ENCODE data around the gene PYGB.
"Not testable (repeated sequence)": the region's sequence is repeated elsewhere in the genome, so short reads cannot be mapped to it uniquely, and the experiment has no call there.

The PYGB gene

DNA sequence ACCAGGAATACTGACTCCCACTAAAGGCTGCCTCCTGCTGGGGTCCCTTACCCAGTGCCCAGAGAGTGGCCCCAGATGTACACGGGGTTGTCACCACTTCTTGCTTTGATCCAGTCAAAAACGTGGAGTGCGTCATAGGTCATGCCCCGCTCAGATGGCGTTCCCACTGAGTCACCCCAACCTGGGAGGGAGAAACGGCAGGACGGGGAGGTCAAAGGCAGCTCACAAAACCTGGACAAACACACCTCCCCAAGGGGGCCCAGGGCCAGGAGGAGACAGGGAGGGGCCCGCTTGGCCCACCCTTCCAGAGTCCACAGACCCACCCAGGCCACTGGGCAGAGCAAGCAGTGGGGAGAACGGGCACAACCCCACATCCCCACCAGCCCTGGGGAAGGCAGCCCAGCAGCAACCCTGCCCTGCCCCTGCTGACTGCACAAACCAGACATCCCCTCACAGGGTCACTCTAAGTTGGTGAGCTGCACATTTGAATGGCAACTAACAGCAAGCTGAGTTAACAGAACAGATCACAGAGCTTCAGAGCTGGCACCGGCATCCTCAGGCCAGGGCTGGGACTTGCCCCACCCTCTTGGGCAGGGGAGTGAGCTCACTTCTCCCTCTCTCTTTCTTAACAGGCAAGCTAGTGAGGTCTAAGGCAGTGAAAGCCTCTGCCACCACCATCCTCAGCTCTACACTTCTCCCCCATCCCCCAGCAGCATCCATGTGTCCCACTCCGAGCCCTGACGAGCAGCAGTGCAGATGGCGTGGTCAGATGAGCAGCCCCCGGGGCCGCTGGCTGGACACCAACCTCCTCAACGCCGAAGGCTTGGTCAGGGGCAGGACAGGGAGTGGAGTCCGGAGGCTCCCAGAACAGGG is 61.7 kb downstream of the PYGB start:
- no peaks in the 10 kb centered on the region for H3K27me3 ChIP-seq (replicated peaks; ENCODE audit: control insufficient read depth, insufficient read depth, low read length)
- H3K9me3 ChIP-seq (ENCODE audit: control insufficient read depth, low read length): no peaks in the 10 kb centered on the region
- H3K9ac ChIP-seq (ENCODE audit: low read length): peak overlapping the region; percentile 85
- H3K36me3 ChIP-seq (ENCODE audit: control insufficient read depth, insufficient read depth, low read length, severe bottlenecking): peaks cover 3% of the 10 kb centered on the region
- H3K4me3 ChIP-seq (ENCODE audit: low read length): peak overlapping the region; percentile 76
- peak; percentile 67 for DNase-seq (ENCODE audit: low read depth)
- peaks cover 29% of the 10 kb centered on the region for H3K4me1 ChIP-seq (ENCODE audit: control insufficient read depth, insufficient read depth, low read length)

DNA sequence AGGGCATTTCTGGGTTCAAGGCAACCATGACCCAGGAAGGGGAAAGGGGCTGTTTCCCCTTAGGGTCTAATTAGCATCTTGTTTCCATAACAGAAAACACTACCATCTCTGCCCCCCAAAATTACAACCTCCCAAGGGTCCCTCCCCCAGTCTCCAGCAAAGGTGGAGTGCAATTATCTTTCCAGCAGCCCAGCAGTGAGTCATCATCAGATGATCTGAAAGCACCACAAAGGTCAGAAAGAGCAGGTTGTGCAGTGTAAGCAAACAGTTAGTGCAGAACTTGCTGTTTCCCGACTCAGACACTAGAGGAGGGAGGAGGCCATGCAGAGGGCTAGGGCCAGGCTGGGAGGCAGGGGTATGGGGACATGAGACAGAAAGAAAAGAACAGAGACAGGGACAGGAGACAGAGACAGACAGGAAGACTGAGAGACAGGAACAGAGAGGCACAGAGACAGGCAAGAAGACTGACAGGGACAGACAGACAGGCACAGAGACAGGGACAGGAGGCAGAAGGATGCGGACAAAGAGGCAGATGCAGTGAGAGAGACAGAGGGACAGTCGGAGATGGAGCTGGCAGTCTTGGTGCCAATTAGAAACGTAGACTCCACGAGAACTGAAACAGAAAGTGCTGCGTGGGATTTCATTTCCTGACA is 62.5 kb downstream of the PYGB start:
- Histone ChIP-seq H3K9me3 (ENCODE audit: control insufficient read depth, low read length) (no peaks in the 10 kb centered on the region), H3K9ac (ENCODE audit: low read length) (peak overlapping the region; percentile 85), H3K4me1 (ENCODE audit: control insufficient read depth, insufficient read depth, low read length) (peaks cover 29% of the 10 kb centered on the region), H3K27me3 (replicated peaks; ENCODE audit: control insufficient read depth, insufficient read depth, low read length) (no peaks in the 10 kb centered on the region), H3K4me3 (ENCODE audit: low read length) (peak overlapping the region; percentile 76), H3K36me3 (ENCODE audit: control insufficient read depth, insufficient read depth, low read length, severe bottlenecking) (peaks cover 3% of the 10 kb centered on the region)
- DNase-seq (ENCODE audit: low read depth): peak; percentile 78

DNA sequence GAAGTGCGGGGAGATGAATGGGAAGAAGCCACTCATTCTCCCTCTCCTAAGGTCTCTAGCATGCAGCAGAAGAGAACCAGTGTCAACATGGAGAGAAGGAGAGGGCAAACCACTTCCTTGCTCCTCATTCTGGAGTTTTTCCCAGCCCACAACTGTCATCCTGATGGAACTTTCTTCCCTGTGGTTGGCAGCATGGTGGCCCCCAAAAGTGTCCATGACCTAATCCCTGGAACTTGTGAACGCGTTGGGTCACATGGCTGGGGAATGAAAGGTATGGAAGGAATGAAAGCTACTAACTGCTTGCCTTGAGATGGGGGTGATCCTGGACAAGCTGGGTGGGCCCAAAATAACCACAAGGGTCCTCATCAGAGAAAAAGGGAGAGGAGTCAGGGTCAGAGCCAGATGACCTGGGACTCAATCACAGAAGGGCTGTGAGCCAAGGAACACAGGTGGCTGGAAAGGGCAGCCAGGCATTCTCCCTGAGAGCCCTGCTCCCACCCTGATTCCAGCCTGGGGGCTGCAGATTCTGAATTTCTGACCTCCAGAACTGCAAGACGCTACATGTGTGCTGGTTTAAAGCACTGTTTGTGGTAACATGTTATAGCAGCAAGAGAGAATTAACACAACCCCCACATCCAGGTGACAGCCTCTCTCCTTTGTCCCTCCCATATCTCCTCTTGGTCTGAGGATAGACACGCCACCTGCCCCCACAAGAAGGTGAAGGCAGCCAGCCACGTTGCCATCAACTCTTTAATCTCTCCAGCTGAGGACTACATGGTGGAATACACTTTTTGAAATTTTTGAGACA is 63.2 kb downstream of the PYGB start:
- H3K4me3 ChIP-seq (ENCODE audit: low read length): peak overlapping the region; percentile 76
- peak; percentile 63 for DNase-seq (ENCODE audit: low read depth)
- peaks cover 3% of the 10 kb centered on the region for H3K36me3 ChIP-seq (ENCODE audit: control insufficient read depth, insufficient read depth, low read length, severe bottlenecking)
- no peaks in the 10 kb centered on the region for H3K27me3 ChIP-seq (replicated peaks; ENCODE audit: control insufficient read depth, insufficient read depth, low read length)
- peaks cover 33% of the 10 kb centered on the region for H3K4me1 ChIP-seq (ENCODE audit: control insufficient read depth, insufficient read depth, low read length)
- H3K9ac ChIP-seq (ENCODE audit: low read length): peak overlapping the region; percentile 85
- no peaks in the 10 kb centered on the region for H3K9me3 ChIP-seq (ENCODE audit: control insufficient read depth, low read length)

DNA sequence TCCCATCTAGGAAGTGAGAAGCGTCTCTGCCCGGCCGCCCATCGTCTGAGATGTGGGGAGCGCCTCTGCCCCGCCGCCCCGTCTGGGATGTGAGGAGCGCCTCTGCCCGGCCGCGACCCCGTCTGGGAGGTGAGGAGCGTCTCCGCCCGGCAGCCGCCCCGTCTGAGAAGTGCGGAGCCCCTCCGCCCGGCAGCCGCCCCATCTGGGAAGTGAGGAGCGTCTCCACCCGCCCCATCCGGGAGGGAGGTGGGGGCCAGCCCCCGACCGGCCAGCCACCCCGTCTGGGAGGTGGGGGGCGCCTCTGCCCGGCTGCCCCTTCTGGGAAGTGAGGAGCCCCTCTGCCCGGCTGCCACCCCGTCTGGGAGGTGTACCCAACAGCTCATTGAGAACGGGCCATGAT is 64.8 kb downstream of the PYGB start:
- DNase-seq (ENCODE audit: low read depth); H3K9me3 ChIP-seq (ENCODE audit: control insufficient read depth, low read length); H3K4me3 ChIP-seq (ENCODE audit: low read length); H3K36me3 ChIP-seq (ENCODE audit: control insufficient read depth, insufficient read depth, low read length, severe bottlenecking); H3K9ac ChIP-seq (ENCODE audit: low read length); H3K27me3 ChIP-seq (replicated peaks; ENCODE audit: control insufficient read depth, insufficient read depth, low read length): not testable (repeated sequence)
- peaks cover 33% of the 10 kb centered on the region for H3K4me1 ChIP-seq (ENCODE audit: control insufficient read depth, insufficient read depth, low read length)

DNA sequence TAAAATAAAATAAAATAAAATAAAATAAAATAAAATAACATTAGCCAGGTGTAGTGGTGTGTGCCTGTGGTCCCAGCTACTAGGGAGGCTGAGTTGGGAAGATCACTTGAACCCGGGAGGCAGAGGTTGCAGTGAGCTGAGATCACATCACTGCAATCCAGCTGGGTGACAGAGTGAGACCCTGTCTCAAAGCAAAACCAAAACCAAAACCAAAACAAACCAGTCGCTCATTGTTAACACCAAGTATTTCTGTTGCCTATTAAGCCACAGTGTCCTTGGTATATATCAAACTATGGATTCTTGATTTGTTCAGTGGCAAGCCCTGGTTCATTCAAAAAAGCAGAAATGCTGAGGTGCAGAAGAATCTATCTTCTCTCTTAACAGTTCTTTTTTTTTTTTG is 65.7 kb downstream of the PYGB start:
- Histone ChIP-seq H3K36me3 (ENCODE audit: control insufficient read depth, insufficient read depth, low read length, severe bottlenecking) (peaks cover 6% of the 10 kb centered on the region), H3K4me3 (ENCODE audit: low read length) (no peak overlapping the region), H3K9me3 (ENCODE audit: control insufficient read depth, low read length) (no peaks in the 10 kb centered on the region), H3K9ac (ENCODE audit: low read length) (no peak overlapping the region), H3K4me1 (ENCODE audit: control insufficient read depth, insufficient read depth, low read length) (peaks cover 33% of the 10 kb centered on the region), H3K27me3 (replicated peaks; ENCODE audit: control insufficient read depth, insufficient read depth, low read length) (no peaks in the 10 kb centered on the region)
- DNase-seq (ENCODE audit: low read depth): no peak

DNA sequence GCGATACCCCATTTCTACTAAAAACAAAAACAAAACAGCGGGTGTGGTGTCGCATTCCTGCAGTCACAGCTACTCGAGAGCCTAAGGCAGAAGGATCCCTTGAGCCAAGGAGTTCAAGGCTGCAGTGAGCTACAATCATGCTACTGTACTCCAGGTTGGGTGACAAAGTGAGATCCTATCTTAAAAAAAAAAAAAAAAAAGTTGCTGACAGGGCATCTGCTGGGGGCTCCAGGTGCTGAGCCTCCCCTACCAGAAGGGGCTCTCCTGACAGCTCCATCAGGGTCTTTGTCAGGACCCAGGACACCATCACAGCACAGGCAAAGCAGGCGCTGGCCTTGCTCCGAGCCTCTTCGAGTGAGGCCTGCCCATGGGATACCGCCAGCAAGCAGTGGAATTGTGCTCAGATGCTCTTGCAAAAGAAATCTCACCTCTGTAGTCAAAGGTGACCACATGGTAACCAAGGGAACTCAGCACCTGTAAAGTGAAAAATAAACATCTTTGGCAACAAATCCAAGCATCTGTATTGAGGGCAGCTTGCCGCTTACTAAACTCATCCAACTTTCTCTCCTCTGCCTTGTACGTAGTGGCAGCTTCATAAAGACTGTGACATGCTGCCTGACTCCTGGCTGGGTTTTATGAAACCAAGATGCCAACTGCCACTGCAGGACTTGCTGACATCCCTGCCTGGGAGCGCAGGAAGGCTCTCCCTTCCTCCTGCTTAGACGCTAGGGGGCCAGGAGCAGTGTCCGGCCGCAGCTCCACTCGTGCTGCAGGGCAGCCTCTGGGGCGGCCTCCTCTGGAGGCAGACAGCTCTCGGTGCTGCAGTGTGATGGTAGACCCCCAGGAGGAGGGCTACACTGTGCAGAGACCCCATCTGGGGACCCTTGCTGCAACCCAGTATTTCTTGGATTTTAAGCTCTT is 66.9 kb downstream of the PYGB start:
- no peak overlapping the region for H3K4me3 ChIP-seq (ENCODE audit: low read length)
- H3K4me1 ChIP-seq (ENCODE audit: control insufficient read depth, insufficient read depth, low read length): peaks cover 25% of the 10 kb centered on the region
- DNase-seq (ENCODE audit: low read depth): no peak
- no peak overlapping the region for H3K9ac ChIP-seq (ENCODE audit: low read length)
- no peaks in the 10 kb centered on the region for H3K9me3 ChIP-seq (ENCODE audit: control insufficient read depth, low read length)
- H3K36me3 ChIP-seq (ENCODE audit: control insufficient read depth, insufficient read depth, low read length, severe bottlenecking): peaks cover 6% of the 10 kb centered on the region
- H3K27me3 ChIP-seq (replicated peaks; ENCODE audit: control insufficient read depth, insufficient read depth, low read length): no peaks in the 10 kb centered on the region

DNA sequence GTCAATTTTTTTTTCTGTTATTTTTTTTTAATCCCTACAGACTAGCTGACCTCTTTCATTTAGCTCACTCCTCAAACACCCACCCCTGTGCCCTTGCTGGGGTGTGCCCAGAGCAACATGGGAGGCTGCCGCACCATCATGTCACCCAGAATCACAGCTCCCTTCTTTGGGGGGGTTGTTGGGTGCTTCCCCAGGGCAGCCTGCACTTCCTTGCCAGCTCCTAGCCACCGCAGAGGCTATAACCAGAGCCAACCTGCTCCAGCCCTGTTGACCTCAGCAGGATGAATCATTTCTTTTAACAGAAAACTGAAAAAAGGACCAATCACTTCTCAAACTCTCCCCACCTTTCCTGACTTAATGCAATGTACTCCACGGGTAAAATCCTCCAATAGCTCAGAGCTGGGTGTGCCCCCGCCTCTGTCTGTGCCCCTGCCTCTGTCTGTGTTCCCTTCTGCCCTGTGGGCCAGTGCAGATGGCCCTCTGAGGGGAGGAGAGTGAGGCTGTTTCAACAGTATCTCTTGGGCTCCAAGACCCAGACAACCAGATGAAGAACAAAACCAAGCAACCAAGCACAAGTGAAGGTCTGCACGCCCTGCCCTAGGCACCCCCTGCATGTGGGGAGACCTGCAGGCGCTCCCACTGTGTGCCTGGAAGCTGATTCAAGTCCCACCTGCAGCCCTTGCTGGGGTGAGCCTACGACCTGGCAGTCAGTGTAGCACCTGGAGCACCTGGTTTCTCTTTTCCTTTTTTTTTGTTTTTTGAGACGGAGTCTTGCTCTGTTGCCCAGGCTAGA is 67.7 kb downstream of the PYGB start:
- Histone ChIP-seq H3K27me3 (replicated peaks; ENCODE audit: control insufficient read depth, insufficient read depth, low read length) (no peaks in the 10 kb centered on the region), H3K4me1 (ENCODE audit: control insufficient read depth, insufficient read depth, low read length) (peaks cover 25% of the 10 kb centered on the region), H3K9ac (ENCODE audit: low read length) (no peak overlapping the region), H3K36me3 (ENCODE audit: control insufficient read depth, insufficient read depth, low read length, severe bottlenecking) (peaks cover 6% of the 10 kb centered on the region), H3K4me3 (ENCODE audit: low read length) (no peak overlapping the region), H3K9me3 (ENCODE audit: control insufficient read depth, low read length) (no peaks in the 10 kb centered on the region)
- no peak for DNase-seq (ENCODE audit: low read depth)

DNA sequence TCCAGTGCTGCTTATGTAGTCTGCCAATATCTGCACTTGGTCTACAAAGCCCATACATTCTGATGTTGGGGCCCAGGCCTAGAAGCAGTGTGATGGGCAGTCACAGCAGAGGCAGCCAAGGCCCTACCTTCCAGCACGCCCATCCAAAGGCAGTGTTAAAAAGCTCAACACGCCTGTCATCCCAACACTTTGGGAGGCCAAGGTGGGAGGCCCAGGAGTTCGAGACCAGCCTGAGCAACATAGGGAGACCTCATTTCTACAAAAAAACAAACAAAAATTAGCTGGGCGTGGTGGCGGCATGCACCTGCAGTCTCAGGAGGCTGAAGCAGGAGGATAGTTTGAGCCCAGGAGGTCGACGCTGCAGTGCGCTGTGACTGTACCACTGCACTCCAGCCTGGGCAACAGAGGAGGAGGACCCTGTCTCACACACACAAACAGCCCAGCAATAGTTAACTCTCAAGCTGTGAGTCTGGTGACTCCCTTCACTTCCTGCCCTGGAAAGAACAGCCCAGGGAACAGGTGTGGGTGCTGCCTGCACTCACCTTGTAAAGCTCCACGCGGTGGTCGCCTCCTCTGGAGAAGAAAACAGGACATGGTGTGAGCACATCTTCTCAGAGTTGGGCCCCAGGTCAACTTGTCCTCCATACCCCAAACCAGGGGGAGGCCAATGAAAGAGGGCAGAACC is 68.8 kb downstream of the PYGB start:
- H3K9ac ChIP-seq (ENCODE audit: low read length): no peak overlapping the region
- no peaks in the 10 kb centered on the region for H3K27me3 ChIP-seq (replicated peaks; ENCODE audit: control insufficient read depth, insufficient read depth, low read length)
- H3K9me3 ChIP-seq (ENCODE audit: control insufficient read depth, low read length): no peaks in the 10 kb centered on the region
- no peak for DNase-seq (ENCODE audit: low read depth)
- H3K4me3 ChIP-seq (ENCODE audit: low read length): no peak overlapping the region
- H3K36me3 ChIP-seq (ENCODE audit: control insufficient read depth, insufficient read depth, low read length, severe bottlenecking): peaks cover 6% of the 10 kb centered on the region
- peaks cover 21% of the 10 kb centered on the region for H3K4me1 ChIP-seq (ENCODE audit: control insufficient read depth, insufficient read depth, low read length)

DNA sequence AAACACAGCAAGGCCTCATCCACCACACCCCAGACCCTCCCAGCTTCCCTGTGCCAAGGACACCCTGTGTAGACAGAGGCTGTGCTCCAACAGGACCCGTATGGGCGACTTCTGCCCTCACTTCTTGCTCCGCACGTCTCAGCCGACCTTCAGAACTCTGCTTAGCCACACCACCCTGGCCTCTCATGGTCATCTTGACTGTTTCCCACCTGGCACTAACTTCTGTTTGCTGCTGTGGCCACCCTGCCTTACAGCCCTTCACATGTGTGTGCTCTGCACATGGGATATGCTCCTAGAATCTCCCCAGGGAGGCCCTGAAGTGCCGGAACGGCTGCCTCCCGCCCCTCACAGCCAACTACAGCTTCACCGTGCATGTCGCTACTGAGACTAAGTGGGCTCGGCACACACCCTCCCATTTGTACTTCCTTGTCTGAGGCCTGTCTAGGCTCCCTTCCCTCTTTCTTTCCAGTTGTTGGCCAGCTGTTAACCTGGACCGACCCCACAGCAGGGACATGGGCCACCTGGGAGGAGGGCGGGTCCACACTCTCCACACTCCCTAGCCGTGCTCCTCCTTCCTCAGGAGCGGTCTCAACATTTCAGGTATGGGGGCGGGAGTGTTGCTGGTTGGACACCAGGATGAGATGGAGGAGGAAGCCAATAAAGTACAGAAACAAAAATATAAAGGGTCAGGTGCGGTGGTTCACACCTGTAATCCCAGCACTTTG is 69.6 kb downstream of the PYGB start:
- H3K4me3 ChIP-seq (ENCODE audit: low read length): no peak overlapping the region
- DNase-seq (ENCODE audit: low read depth): no peak

More for the DNA sequence above, 69.6 kb downstream of the PYGB start:
- no peaks in the 10 kb centered on the region for H3K27me3 ChIP-seq (replicated peaks; ENCODE audit: control insufficient read depth, insufficient read depth, low read length)
- no peaks in the 10 kb centered on the region for H3K9me3 ChIP-seq (ENCODE audit: control insufficient read depth, low read length)
- no peak overlapping the region for H3K9ac ChIP-seq (ENCODE audit: low read length)
- peaks cover 21% of the 10 kb centered on the region for H3K4me1 ChIP-seq (ENCODE audit: control insufficient read depth, insufficient read depth, low read length)
- H3K36me3 ChIP-seq (ENCODE audit: control insufficient read depth, insufficient read depth, low read length, severe bottlenecking): peaks cover 6% of the 10 kb centered on the region

Data from adipocyte (in vitro differentiated cells).